Measurements from ENCODE around the gene TC2N.
"Not testable (repeated sequence)": the region's sequence is repeated elsewhere in the genome, so short reads cannot be mapped to it uniquely, and the experiment has no call there.

The TC2N gene

GRCh38 chr14:91866511-91867295 is 633 bp downstream of the TC2N start:
- no peak for DNase-seq

GRCh38 chr14:91866061-91866460 is 1.3 kb downstream of the TC2N start:
- DNase-seq, result no peak

GRCh38 chr14:91862417-91862816 is 4.9 kb downstream of the TC2N start:
- DNase-seq, result no peak

GRCh38 chr14:91861091-91861490 is 6.2 kb downstream of the TC2N start:
- no peak for DNase-seq

- no peak for DNase-seq
Measured at GRCh38 chr14:91860238-91860637, 7.1 kb downstream of the TC2N start.

- DNase-seq, result no peak
Measured at GRCh38 chr14:91858536-91859275, 8.6 kb downstream of the TC2N start.

- no peak for DNase-seq
Measured at GRCh38 chr14:91857614-91858013, 9.7 kb downstream of the TC2N start.

GRCh38 chr14:91854327-91854934 is 12.9 kb downstream of the TC2N start:
- no peak for DNase-seq

- no peak for DNase-seq
Measured at GRCh38 chr14:91851563-91851962, 15.8 kb downstream of the TC2N start.

- DNase-seq, result no peak
Measured at GRCh38 chr14:91848504-91849001, 18.8 kb downstream of the TC2N start.

- DNase-seq, result no peak
Measured at GRCh38 chr14:91847693-91848092, 19.6 kb downstream of the TC2N start.

GRCh38 chr14:91845652-91846051 is 21.7 kb downstream of the TC2N start:
- no peak for DNase-seq

- not testable (repeated sequence) for DNase-seq
Measured at GRCh38 chr14:91845056-91845455, 22.3 kb downstream of the TC2N start.

GRCh38 chr14:91844029-91844428 is 23.3 kb downstream of the TC2N start:
- no peak for DNase-seq

- no peak for DNase-seq
Measured at GRCh38 chr14:91843437-91843836, 23.9 kb downstream of the TC2N start.

GRCh38 chr14:91841065-91841464 is 26.3 kb downstream of the TC2N start:
- no peak for DNase-seq

GRCh38 chr14:91839749-91840148 is 27.6 kb downstream of the TC2N start:
- DNase-seq, result no peak

- DNase-seq, result no peak
Measured at GRCh38 chr14:91837076-91837475, 30.3 kb downstream of the TC2N start.

GRCh38 chr14:91835920-91836843 is 31.2 kb downstream of the TC2N start:
- peak; percentile 36 for DNase-seq

- DNase-seq, result no peak
Measured at GRCh38 chr14:91835197-91835919, 32.0 kb downstream of the TC2N start.

- DNase-seq, result no peak
Measured at GRCh38 chr14:91834571-91834970, 32.8 kb downstream of the TC2N start.

GRCh38 chr14:91831337-91831736 is 36.0 kb downstream of the TC2N start:
- DNase-seq, result no peak
